ENCODE data around the gene GSTM3. TPM values are rescaled to one million over a fixed set of nuclear protein-coding genes. Genes with fewer than 3 reads are reported as not detected.

GSTM3 gene
- total RNA-seq, 1 experiment from 2014 or later: 2.2 TPM

DNA sequence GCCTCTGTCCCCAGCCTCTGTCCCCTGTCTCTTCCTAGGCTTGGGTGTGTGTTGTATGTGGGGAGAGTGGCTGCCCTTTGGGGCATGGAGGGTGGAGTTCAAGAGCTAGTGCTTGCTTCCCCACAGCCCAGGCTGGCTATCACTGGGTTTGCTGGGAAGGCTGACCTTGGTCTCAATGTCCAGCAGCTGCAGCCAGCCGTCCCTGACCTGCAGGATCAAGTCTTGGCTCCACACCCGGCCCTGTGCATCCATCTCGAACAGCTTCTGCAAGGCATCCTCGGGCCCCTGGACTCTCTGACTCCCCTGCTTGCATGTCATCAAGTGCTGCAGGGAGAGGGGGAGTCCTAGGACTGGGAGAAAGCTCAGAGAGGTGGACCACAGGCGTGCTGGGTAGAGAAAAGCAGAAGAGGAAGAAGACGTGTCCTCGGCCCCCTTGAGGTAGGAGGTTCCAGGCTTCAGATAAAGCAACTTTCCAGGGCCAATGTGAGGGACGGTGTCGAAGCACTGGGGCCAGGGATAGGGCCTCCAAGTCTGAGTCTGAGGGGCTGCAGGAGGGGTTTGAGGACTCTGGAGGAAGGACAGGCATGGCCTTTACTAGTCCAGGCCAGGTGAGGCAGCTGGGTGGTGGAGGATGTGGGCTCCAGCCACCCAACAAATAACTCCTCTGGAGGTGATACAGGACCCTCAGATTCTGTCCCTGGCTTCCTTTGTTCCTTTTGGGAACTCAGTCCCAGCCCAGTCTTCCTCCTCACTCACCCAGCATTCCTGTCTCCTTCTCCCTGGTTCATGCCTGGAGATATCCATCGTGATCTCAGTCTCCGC, 18.9 kb upstream of the GSTM3 start:
- ATAC-seq: no peak
- Mint-ChIP-seq H3K36me3 (no peaks in the 10 kb centered on the region), H3K4me1 (peaks cover 6% of the 10 kb centered on the region; the same call in 1 of the 2 replicates), H3K9me3 (no peaks in the 10 kb centered on the region), H3K27me3 (ENCODE audit: low read depth) (no peaks in the 10 kb centered on the region; the same call in 1 of the 2 replicates), H3K4me3 (no peak overlapping the region), H3K27ac (no peak overlapping the region)
- CTCF ChIA-PET: interaction anchor here (1.0 kb wide), 1 partner anchor 120 kb away, joined by 4 read pairs; no protein-coding TSS in a partner anchor
- TF ChIP-seq NR2C2 (CRISPR knock-in tag; IDR thresholded peaks at IDR 0.05) (no peak), TCF7 (CRISPR knock-in tag; IDR thresholded peaks at IDR 0.05; ENCODE audit: low read depth) (no peak), SP1 (CRISPR knock-in tag; conservative IDR thresholded peaks at IDR 0.05) (no peak), ZNF121 (CRISPR knock-in tag; IDR thresholded peaks at IDR 0.05) (no peak), ZBTB21 (CRISPR knock-in tag; IDR thresholded peaks at IDR 0.05; ENCODE audit: borderline replicate concordance) (no peak), FOXP1 (CRISPR knock-in tag; IDR thresholded peaks at IDR 0.05; ENCODE audit: borderline replicate concordance) (no peak), RORB (CRISPR knock-in tag; IDR thresholded peaks at IDR 0.05) (no peak)
- TF ChIP-seq, protein P1, sequence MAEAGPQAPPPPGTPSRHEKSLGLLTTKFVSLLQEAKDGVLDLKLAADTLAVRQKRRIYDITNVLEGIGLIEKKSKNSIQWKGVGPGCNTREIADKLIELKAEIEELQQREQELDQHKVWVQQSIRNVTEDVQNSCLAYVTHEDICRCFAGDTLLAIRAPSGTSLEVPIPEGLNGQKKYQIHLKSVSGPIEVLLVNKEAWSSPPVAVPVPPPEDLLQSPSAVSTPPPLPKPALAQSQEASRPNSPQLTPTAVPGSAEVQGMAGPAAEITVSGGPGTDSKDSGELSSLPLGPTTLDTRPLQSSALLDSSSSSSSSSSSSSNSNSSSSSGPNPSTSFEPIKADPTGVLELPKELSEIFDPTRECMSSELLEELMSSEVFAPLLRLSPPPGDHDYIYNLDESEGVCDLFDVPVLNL (CRISPR knock-in tag; IDR thresholded peaks at IDR 0.05; ENCODE audit: borderline replicate concordance, low read depth): no peak
- TF ChIP-seq, protein P2, sequence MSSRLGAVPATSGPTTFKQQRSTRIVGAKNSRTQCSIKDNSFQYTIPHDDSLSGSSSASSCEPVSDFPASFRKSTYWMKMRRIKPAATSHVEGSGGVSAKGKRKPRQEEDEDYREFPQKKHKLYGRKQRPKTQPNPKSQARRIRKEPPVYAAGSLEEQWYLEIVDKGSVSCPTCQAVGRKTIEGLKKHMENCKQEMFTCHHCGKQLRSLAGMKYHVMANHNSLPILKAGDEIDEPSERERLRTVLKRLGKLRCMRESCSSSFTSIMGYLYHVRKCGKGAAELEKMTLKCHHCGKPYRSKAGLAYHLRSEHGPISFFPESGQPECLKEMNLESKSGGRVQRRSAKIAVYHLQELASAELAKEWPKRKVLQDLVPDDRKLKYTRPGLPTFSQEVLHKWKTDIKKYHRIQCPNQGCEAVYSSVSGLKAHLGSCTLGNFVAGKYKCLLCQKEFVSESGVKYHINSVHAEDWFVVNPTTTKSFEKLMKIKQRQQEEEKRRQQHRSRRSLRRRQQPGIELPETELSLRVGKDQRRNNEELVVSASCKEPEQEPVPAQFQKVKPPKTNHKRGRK (CRISPR knock-in tag; IDR thresholded peaks at IDR 0.05; ENCODE audit: borderline replicate concordance): no peak
- TF ChIP-seq, protein P3, sequence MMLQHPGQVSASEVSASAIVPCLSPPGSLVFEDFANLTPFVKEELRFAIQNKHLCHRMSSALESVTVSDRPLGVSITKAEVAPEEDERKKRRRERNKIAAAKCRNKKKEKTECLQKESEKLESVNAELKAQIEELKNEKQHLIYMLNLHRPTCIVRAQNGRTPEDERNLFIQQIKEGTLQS (CRISPR knock-in tag; conservative IDR thresholded peaks at IDR 0.05): no peak
- TF ChIP-seq, protein P4, sequence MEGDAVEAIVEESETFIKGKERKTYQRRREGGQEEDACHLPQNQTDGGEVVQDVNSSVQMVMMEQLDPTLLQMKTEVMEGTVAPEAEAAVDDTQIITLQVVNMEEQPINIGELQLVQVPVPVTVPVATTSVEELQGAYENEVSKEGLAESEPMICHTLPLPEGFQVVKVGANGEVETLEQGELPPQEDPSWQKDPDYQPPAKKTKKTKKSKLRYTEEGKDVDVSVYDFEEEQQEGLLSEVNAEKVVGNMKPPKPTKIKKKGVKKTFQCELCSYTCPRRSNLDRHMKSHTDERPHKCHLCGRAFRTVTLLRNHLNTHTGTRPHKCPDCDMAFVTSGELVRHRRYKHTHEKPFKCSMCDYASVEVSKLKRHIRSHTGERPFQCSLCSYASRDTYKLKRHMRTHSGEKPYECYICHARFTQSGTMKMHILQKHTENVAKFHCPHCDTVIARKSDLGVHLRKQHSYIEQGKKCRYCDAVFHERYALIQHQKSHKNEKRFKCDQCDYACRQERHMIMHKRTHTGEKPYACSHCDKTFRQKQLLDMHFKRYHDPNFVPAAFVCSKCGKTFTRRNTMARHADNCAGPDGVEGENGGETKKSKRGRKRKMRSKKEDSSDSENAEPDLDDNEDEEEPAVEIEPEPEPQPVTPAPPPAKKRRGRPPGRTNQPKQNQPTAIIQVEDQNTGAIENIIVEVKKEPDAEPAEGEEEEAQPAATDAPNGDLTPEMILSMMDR (IDR thresholded peaks at IDR 0.05): no peak
- TF ChIP-seq, protein P5, sequence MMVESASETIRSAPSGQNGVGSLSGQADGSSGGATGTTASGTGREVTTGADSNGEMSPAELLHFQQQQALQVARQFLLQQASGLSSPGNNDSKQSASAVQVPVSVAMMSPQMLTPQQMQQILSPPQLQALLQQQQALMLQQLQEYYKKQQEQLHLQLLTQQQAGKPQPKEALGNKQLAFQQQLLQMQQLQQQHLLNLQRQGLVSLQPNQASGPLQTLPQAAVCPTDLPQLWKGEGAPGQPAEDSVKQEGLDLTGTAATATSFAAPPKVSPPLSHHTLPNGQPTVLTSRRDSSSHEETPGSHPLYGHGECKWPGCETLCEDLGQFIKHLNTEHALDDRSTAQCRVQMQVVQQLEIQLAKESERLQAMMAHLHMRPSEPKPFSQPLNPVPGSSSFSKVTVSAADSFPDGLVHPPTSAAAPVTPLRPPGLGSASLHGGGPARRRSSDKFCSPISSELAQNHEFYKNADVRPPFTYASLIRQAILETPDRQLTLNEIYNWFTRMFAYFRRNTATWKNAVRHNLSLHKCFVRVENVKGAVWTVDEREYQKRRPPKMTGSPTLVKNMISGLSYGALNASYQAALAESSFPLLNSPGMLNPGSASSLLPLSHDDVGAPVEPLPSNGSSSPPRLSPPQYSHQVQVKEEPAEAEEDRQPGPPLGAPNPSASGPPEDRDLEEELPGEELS (CRISPR knock-in tag; IDR thresholded peaks at IDR 0.05): no peak
- TF ChIP-seq, protein P6, sequence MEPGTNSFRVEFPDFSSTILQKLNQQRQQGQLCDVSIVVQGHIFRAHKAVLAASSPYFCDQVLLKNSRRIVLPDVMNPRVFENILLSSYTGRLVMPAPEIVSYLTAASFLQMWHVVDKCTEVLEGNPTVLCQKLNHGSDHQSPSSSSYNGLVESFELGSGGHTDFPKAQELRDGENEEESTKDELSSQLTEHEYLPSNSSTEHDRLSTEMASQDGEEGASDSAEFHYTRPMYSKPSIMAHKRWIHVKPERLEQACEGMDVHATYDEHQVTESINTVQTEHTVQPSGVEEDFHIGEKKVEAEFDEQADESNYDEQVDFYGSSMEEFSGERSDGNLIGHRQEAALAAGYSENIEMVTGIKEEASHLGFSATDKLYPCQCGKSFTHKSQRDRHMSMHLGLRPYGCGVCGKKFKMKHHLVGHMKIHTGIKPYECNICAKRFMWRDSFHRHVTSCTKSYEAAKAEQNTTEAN (CRISPR knock-in tag; IDR thresholded peaks at IDR 0.05): no peak
- POLR2A ChIA-PET: no interaction called here
- DNase-seq (ENCODE audit: low spot score): no peak

DNA sequence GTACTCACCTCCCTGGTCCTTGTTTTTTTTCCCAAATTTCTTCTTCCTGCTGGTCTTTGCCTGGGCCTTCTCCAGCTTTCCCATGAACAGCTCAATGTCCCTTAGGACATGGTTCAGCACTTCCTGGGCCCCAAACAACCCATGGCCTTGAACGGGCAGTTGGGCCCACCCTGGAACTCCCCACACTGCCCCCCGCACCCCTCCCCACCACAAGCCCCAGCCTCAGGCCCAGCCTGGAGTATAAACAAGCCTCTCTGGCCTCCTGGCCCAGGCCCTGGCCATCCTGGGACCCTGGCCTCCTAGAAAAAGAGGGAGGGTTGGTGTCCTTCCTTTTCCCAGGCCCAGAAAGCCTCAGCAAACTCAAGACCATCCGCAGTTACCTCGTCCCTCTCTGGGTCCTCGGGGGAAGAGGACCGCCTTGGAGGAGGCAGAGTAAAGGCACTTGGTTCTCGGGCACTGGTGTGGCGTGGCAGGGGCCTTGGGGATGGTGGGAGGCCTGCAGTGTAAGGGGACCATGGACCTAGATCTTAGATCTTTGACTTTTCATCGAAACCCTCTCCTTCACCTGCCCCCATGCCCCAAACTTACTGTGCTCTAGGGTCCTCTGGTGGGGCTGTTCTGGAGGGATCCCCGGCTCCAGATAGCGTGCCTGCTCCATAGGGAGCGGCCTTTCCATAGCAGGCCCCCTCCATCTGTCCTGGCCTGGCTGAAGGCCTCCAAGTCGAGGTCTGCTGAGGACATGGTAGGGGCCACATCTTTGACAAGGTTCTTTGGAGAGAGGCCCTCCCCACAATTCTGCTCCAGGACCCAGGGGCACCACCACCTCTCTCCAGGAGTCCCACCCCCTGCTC, 17.3 kb upstream of the GSTM3 start:
- ChIA-PET POLR2A (no interaction called here), CTCF (no interaction called here)
- Mint-ChIP-seq H3K9me3 (no peaks in the 10 kb centered on the region), H3K27ac (no peak overlapping the region), H3K27me3 (ENCODE audit: low read depth) (no peaks in the 10 kb centered on the region; the same call in 1 of the 2 replicates), H3K36me3 (no peaks in the 10 kb centered on the region), H3K4me3 (no peak overlapping the region), H3K4me1 (peaks cover 6% of the 10 kb centered on the region; the same call in 1 of the 2 replicates)
- ATAC-seq: no peak
- no peak for TF ChIP-seq IRF2 (CRISPR knock-in tag; IDR thresholded peaks at IDR 0.05; ENCODE audit: borderline replicate concordance, low read depth)
- TF ChIP-seq, protein P7, sequence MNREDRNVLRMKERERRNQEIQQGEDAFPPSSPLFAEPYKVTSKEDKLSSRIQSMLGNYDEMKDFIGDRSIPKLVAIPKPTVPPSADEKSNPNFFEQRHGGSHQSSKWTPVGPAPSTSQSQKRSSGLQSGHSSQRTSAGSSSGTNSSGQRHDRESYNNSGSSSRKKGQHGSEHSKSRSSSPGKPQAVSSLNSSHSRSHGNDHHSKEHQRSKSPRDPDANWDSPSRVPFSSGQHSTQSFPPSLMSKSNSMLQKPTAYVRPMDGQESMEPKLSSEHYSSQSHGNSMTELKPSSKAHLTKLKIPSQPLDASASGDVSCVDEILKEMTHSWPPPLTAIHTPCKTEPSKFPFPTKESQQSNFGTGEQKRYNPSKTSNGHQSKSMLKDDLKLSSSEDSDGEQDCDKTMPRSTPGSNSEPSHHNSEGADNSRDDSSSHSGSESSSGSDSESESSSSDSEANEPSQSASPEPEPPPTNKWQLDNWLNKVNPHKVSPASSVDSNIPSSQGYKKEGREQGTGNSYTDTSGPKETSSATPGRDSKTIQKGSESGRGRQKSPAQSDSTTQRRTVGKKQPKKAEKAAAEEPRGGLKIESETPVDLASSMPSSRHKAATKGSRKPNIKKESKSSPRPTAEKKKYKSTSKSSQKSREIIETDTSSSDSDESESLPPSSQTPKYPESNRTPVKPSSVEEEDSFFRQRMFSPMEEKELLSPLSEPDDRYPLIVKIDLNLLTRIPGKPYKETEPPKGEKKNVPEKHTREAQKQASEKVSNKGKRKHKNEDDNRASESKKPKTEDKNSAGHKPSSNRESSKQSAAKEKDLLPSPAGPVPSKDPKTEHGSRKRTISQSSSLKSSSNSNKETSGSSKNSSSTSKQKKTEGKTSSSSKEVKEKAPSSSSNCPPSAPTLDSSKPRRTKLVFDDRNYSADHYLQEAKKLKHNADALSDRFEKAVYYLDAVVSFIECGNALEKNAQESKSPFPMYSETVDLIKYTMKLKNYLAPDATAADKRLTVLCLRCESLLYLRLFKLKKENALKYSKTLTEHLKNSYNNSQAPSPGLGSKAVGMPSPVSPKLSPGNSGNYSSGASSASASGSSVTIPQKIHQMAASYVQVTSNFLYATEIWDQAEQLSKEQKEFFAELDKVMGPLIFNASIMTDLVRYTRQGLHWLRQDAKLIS (CRISPR knock-in tag; IDR thresholded peaks at IDR 0.05; ENCODE audit: borderline replicate concordance): no peak
- TF ChIP-seq ZNF671 (CRISPR knock-in tag; IDR thresholded peaks at IDR 0.05): no peak
- TF ChIP-seq KAT7 (CRISPR knock-in tag; IDR thresholded peaks at IDR 0.05; ENCODE audit: borderline replicate concordance): no peak
- TF ChIP-seq, protein P8, sequence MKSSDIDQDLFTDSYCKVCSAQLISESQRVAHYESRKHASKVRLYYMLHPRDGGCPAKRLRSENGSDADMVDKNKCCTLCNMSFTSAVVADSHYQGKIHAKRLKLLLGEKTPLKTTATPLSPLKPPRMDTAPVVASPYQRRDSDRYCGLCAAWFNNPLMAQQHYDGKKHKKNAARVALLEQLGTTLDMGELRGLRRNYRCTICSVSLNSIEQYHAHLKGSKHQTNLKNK (CRISPR knock-in tag; IDR thresholded peaks at IDR 0.05): no peak
- DNase-seq (ENCODE audit: low spot score): no peak
